ENCODE measurements around the gene HMGA1. TPM values are rescaled to one million over a fixed set of nuclear protein-coding genes. Genes with fewer than 3 reads are reported as not detected.
A peak's percentile ranks its signal among the peaks of the same experiment; 100 is the strongest.

Gene HMGA1
- total and polyA plus RNA-seq, 2 of the 13 experiments (the other 11 are each of a cell fraction or from before 2014, with no cell fraction given), result 117 to 145 TPM

DNA sequence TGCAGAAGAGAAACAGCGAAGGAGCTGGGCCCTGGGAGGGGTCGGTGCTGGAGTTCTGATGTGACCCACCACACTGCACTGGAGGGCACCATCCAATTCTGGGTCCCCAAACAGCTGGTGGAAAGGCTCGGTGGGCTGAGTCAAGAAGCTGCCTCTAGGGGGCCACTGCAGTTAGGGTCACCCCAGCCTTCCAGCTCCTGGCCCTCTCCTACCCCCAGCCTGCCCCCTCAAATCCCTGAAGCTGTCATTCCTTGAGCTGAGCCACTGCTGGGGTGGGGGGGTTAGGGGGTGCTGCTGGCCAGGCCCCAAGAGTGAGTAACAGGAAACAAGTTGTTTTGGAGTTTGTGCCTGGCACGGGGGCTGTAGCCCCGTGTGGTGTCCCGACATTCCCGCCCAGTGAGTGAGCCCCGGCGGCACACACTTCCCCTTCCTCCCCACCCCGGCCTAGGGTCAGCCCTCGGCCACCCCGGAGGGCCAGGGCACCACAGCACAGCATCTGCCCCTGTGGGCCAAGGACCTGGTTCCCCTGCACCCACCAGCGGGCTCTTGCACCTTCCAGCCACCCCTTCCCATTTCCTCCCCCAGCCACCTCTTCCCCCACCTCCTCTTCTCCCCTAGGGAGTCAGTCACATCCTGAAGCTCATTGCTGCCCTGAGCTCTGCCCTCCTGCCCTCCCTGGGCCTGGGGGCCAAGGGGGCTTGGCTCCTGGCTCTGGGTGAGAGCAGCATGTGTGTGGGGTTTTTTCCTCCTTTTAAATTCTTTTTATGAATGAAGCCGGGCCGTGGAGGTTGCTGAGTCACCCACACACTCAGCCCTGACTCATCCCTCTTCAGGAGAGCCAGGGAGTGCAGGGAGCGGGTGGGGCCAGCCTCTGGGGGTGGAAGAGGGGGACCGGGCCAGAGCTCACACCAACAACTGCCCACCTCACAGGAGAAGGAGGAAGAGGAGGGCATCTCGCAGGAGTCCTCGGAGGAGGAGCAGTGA, 7.5 kb downstream of the HMGA1 start:
- ChIA-PET CTCF (ENCODE audit: low intra/inter-chr PET ratio, low total read pairs) (interaction anchor here (1.4 kb wide), 1 partner anchor 171 kb away, joined by 8 read pairs; no protein-coding TSS in a partner anchor), POLR2A (interaction anchor here (1.3 to 1.9 kb wide), 4 partner anchors 20 to 182 kb away, joined by 4 to 7 read pairs (median 6); partner anchors contain the start of gene RPS10)
- H3K27me3 ChIP-seq (ENCODE audit: control insufficient read depth in 1 of 2, insufficient read depth in 2 of 2, low read length in 2 of 2), result no peaks in the 10 kb centered on the region
- H3K4me3 ChIP-seq (replicated peaks in 1 of 3; ENCODE audit: insufficient read depth in 1 of 3, low read depth in 2 of 3, low read length in 3 of 3), result no peak overlapping the region
- 77% methylated on average over 13 of the region's 19 CpGs for WGBS (ENCODE audit: low lambda C conversion rate)
- no peak overlapping the region for H3K4me2 ChIP-seq (ENCODE audit: low read depth, low read length)
- peaks cover 58% of the 10 kb centered on the region for H3K4me1 ChIP-seq (ENCODE audit: insufficient read depth, low read length)
- BruUV-seq (replicated peaks), result no TSS peak
- 0 out of 2 replicates have a peak, but pooled peaks cover 4% of the 10 kb centered on the region for H4K20me1 ChIP-seq (ENCODE audit: insufficient read depth, low read length)
- DNase-seq (ENCODE audit: low spot score) (peak; percentile 75), ATAC-seq (peak; percentile 4; the same call in 1 of the 3 replicates), FAIRE-seq (no peak)
- peaks cover 9% of the 10 kb centered on the region for H3K79me2 ChIP-seq (ENCODE audit: insufficient read depth, low read length)
- H3K27ac ChIP-seq (ENCODE audit: extremely low read length, insufficient read depth, low read length), result peak overlapping the region; percentile 20
- in situ Hi-C loops (cut with HindIII; ENCODE audit: extremely low pct_ligation_motif_present, low pct_unique_long_range_greater_than_20kb) (loop anchor here (25.0 kb wide), 1 partner anchor 368 kb away; no protein-coding TSS in a partner anchor), intact Hi-C loops (cut with micrococcal nuclease; ENCODE audit: unreplicated experiment) (no loop called here)
- H3K9ac ChIP-seq (ENCODE audit: insufficient read depth, low read depth, low read length), result peak overlapping the region; percentile 33; the same call in 1 of the 2 replicates
- H2AFZ ChIP-seq (ENCODE audit: low read length), result no peak overlapping the region
- H3K36me3 ChIP-seq (replicated peaks in 1 of 2; ENCODE audit: control insufficient read depth in 1 of 2, insufficient read depth in 2 of 2, low read length in 2 of 2), result peaks cover 22 to 45% of the 10 kb centered on the region in 2 experiments; a peak in 4 of 5 replicates
- H3K9me3 ChIP-seq (ENCODE audit: low read length), result no peaks in the 10 kb centered on the region
- TF ChIP-seq ZNF678 (CRISPR knock-in tag; IDR thresholded peaks at IDR 0.05) (no peak), RBM22 (optimal IDR thresholded peaks at IDR 0.05; ENCODE audit: low read length) (peak; percentile 55), ZNF230 (CRISPR knock-in tag; IDR thresholded peaks at IDR 0.05) (no peak), ZNF543 (CRISPR knock-in tag; IDR thresholded peaks at IDR 0.05) (no peak), GABPB1 (CRISPR knock-in tag; IDR thresholded peaks at IDR 0.05) (peak; percentile 37; the same call in 1 of the 2 replicates), ELF3 (CRISPR knock-in tag; IDR thresholded peaks at IDR 0.05) (no peak), MXI1 (IDR thresholded peaks at IDR 0.05; ENCODE audit: borderline replicate concordance, low read depth, low read length) (peak; percentile 40; the same call in 1 of the 3 replicates), XRCC5 (optimal IDR thresholded peaks at IDR 0.05; ENCODE audit: low read length) (peak; percentile 7), EP300 (IDR thresholded peaks at IDR 0.05; ENCODE audit: low read depth in 2 of 2, low read length in 2 of 2) (peak in 1 of 2 experiments; percentile 39; a peak in 1 of 4 replicates), EP300 (CRISPR knock-in tag; IDR thresholded peaks at IDR 0.05; ENCODE audit: borderline replicate concordance) (no peak)
- TF ChIP-seq, protein P1, sequence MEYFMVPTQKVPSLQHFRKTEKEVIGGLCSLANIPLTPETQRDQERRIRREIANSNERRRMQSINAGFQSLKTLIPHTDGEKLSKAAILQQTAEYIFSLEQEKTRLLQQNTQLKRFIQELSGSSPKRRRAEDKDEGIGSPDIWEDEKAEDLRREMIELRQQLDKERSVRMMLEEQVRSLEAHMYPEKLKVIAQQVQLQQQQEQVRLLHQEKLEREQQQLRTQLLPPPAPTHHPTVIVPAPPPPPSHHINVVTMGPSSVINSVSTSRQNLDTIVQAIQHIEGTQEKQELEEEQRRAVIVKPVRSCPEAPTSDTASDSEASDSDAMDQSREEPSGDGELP (IDR thresholded peaks at IDR 0.05; ENCODE audit: borderline replicate concordance, low read depth), result peak; percentile 40; the same call in 1 of the 2 replicates
- TF ChIP-seq, protein P2, sequence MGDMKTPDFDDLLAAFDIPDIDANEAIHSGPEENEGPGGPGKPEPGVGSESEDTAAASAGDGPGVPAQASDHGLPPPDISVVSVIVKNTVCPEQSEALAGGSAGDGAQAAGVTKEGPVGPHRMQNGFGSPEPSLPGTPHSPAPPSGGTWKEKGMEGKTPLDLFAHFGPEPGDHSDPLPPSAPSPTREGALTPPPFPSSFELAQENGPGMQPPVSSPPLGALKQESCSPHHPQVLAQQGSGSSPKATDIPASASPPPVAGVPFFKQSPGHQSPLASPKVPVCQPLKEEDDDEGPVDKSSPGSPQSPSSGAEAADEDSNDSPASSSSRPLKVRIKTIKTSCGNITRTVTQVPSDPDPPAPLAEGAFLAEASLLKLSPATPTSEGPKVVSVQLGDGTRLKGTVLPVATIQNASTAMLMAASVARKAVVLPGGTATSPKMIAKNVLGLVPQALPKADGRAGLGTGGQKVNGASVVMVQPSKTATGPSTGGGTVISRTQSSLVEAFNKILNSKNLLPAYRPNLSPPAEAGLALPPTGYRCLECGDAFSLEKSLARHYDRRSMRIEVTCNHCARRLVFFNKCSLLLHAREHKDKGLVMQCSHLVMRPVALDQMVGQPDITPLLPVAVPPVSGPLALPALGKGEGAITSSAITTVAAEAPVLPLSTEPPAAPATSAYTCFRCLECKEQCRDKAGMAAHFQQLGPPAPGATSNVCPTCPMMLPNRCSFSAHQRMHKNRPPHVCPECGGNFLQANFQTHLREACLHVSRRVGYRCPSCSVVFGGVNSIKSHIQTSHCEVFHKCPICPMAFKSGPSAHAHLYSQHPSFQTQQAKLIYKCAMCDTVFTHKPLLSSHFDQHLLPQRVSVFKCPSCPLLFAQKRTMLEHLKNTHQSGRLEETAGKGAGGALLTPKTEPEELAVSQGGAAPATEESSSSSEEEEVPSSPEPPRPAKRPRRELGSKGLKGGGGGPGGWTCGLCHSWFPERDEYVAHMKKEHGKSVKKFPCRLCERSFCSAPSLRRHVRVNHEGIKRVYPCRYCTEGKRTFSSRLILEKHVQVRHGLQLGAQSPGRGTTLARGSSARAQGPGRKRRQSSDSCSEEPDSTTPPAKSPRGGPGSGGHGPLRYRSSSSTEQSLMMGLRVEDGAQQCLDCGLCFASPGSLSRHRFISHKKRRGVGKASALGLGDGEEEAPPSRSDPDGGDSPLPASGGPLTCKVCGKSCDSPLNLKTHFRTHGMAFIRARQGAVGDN (CRISPR knock-in tag; IDR thresholded peaks at IDR 0.05), result peak; percentile 40
- TF ChIP-seq, protein P3, sequence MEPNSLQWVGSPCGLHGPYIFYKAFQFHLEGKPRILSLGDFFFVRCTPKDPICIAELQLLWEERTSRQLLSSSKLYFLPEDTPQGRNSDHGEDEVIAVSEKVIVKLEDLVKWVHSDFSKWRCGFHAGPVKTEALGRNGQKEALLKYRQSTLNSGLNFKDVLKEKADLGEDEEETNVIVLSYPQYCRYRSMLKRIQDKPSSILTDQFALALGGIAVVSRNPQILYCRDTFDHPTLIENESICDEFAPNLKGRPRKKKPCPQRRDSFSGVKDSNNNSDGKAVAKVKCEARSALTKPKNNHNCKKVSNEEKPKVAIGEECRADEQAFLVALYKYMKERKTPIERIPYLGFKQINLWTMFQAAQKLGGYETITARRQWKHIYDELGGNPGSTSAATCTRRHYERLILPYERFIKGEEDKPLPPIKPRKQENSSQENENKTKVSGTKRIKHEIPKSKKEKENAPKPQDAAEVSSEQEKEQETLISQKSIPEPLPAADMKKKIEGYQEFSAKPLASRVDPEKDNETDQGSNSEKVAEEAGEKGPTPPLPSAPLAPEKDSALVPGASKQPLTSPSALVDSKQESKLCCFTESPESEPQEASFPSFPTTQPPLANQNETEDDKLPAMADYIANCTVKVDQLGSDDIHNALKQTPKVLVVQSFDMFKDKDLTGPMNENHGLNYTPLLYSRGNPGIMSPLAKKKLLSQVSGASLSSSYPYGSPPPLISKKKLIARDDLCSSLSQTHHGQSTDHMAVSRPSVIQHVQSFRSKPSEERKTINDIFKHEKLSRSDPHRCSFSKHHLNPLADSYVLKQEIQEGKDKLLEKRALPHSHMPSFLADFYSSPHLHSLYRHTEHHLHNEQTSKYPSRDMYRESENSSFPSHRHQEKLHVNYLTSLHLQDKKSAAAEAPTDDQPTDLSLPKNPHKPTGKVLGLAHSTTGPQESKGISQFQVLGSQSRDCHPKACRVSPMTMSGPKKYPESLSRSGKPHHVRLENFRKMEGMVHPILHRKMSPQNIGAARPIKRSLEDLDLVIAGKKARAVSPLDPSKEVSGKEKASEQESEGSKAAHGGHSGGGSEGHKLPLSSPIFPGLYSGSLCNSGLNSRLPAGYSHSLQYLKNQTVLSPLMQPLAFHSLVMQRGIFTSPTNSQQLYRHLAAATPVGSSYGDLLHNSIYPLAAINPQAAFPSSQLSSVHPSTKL (CRISPR knock-in tag; IDR thresholded peaks at IDR 0.05), result 0 out of 2 replicates have a peak, but pooled peaks have one; percentile 11

Data from HepG2 (cell line).